GM19238 (cell line): Measurements from ENCODE around the gene TBKBP1.
"Not testable (repeated sequence)": the region's sequence is repeated elsewhere in the genome, so short reads cannot be mapped to it uniquely, and the experiment has no call there.

Experiments
- DNase-seq: peaks from one replicate; pipeline ENCODE4 v3.0.0; 2011; ENCODE audit warnings: low spot score; ENCODE audit not compliant: insufficient read length

The TBKBP1 gene

GRCh38 chr17:47678196-47678595 is 15.8 kb upstream of the TBKBP1 start:
- no peak for DNase-seq

- no peak for DNase-seq
Observed at GRCh38 chr17:47682138-47682537, 11.8 kb upstream of the TBKBP1 start.

- not testable (repeated sequence) for DNase-seq
Observed at GRCh38 chr17:47682727-47683126, 11.2 kb upstream of the TBKBP1 start.

- DNase-seq, result no peak
Observed at GRCh38 chr17:47684025-47684424, 9.9 kb upstream of the TBKBP1 start.

- DNase-seq, result no peak
Observed at GRCh38 chr17:47684535-47685193, 9.3 kb upstream of the TBKBP1 start.

GRCh38 chr17:47685556-47686275 is 8.2 kb upstream of the TBKBP1 start:
- no peak for DNase-seq

GRCh38 chr17:47686276-47686635 is 7.7 kb upstream of the TBKBP1 start:
- DNase-seq, result no peak

- DNase-seq, result no peak
Observed at GRCh38 chr17:47686664-47687327, 7.2 kb upstream of the TBKBP1 start.

GRCh38 chr17:47687328-47687690 is 6.7 kb upstream of the TBKBP1 start:
- no peak for DNase-seq

- DNase-seq, result no peak
Observed at GRCh38 chr17:47687748-47688147, 6.2 kb upstream of the TBKBP1 start.

GRCh38 chr17:47690121-47690520 is 3.8 kb upstream of the TBKBP1 start:
- no peak for DNase-seq

GRCh38 chr17:47692137-47692894 is 1.6 kb upstream of the TBKBP1 start:
- no peak for DNase-seq

- no peak for DNase-seq
Observed at GRCh38 chr17:47692895-47693730, 848 bp upstream of the TBKBP1 start.

- no peak for DNase-seq
Observed at GRCh38 chr17:47694581-47695428, 844 bp downstream of the TBKBP1 start.

- no peak for DNase-seq
Observed at GRCh38 chr17:47695429-47696376, 1.7 kb downstream of the TBKBP1 start.

- DNase-seq, result no peak
Observed at GRCh38 chr17:47696717-47697642, 3.0 kb downstream of the TBKBP1 start.

GRCh38 chr17:47697906-47698711 is 4.1 kb downstream of the TBKBP1 start:
- no peak for DNase-seq
